DMS53 treated with DMSO at 0.1 percent for 48 hours (cell line): ENCODE results near the gene AGL.
"Not testable (repeated sequence)": the region's sequence is repeated elsewhere in the genome, so short reads cannot be mapped to it uniquely, and the experiment has no call there.

Experiments used
- DNase-seq: peaks from one replicate; lab custom pipeline; 2025; ENCODE audit not compliant: unreplicated experiment; lab: John Stamatoyannopoulos, UW

AGL gene

GRCh38 chr1:99936071-99936470 lies 85.9 kb downstream of the AGL start:
- DNase-seq, result no peak

GRCh38 chr1:99942723-99943122 lies 92.6 kb downstream of the AGL start:
- no peak for DNase-seq

- DNase-seq, result no peak
Observed at GRCh38 chr1:99943223-99943794, 93.1 kb downstream of the AGL start.

GRCh38 chr1:99944192-99944591 lies 94.0 kb downstream of the AGL start:
- no peak for DNase-seq

GRCh38 chr1:99945174-99945573 lies 95.0 kb downstream of the AGL start:
- no peak for DNase-seq

- DNase-seq, result no peak
Observed at GRCh38 chr1:99950486-99950885, 100.3 kb downstream of the AGL start.

- no peak for DNase-seq
Observed at GRCh38 chr1:99952522-99952921, 102.4 kb downstream of the AGL start.

- no peak for DNase-seq
Observed at GRCh38 chr1:99955375-99955774, 105.2 kb downstream of the AGL start.

- no peak for DNase-seq
Observed at GRCh38 chr1:99956755-99957154, 106.6 kb downstream of the AGL start.

- DNase-seq, result no peak
Observed at GRCh38 chr1:99957818-99958217, 107.7 kb downstream of the AGL start.

- not testable (repeated sequence) for DNase-seq
Observed at GRCh38 chr1:99959189-99959705, 109.1 kb downstream of the AGL start.

GRCh38 chr1:99960260-99960659 lies 110.1 kb downstream of the AGL start:
- DNase-seq, result not testable (repeated sequence)

- no peak for DNase-seq
Observed at GRCh38 chr1:99963041-99963795, 113.1 kb downstream of the AGL start.

GRCh38 chr1:99964806-99965205 lies 114.6 kb downstream of the AGL start:
- no peak for DNase-seq

- DNase-seq, result peak; percentile 43
Observed at GRCh38 chr1:99965646-99966375, 115.7 kb downstream of the AGL start.

- DNase-seq, result no peak
Observed at GRCh38 chr1:99968214-99968613, 118.1 kb downstream of the AGL start.

GRCh38 chr1:99969260-99969728 lies 119.1 kb downstream of the AGL start:
- DNase-seq, result peak; percentile 59

- peak; percentile 83 for DNase-seq
Observed at GRCh38 chr1:99969729-99970621, 119.8 kb downstream of the AGL start, which contains the start of gene SLC35A3. Gene SLC35A3 (plus strand): TSS chr1:99969996. CDS start chr1:99993555, 23,559 bp downstream.

- no peak for DNase-seq
Observed at GRCh38 chr1:99970713-99971255, 120.6 kb downstream of the AGL start.

GRCh38 chr1:99972066-99972465 lies 121.9 kb downstream of the AGL start:
- not testable (repeated sequence) for DNase-seq
